Lower leg skin (tissue), 4 donors: ENCODE results near the gene UROD. TPM values are rescaled to one million over a fixed set of nuclear protein-coding genes. Genes with fewer than 3 reads are reported as not detected.
A peak's percentile ranks its signal among the peaks of the same experiment; 100 is the strongest.

Source experiments
- DNase-seq, 2 donors: peaks; one replicate each; pipeline ENCODE4 v3.0.0-alpha.2; 2019; ENCODE audit warnings: low spot score in 2 of 2
- H3K4me3 ChIP-seq: fragments of 200-600 bp; sonication (generic); 2 replicates; pipeline ENCODE4 v1.5.1; 2017; ENCODE audit warnings: mild to moderate bottlenecking, low read depth; ENCODE audit not compliant: poor library complexity, severe bottlenecking
- CTCF ChIP-seq, 3 donors: fragments of 450-650 bp; IDR thresholded peaks; one replicate each; pipeline ENCODE4 v1.5.1; 2016; ENCODE audit warnings: antibody characterized with exemption in 3 of 3, mild to moderate bottlenecking in 3 of 3, moderate library complexity in 2 of 3
- POLR2A ChIP-seq, 2 donors: fragments of 450-650 bp; IDR thresholded peaks; one replicate each; pipeline ENCODE4 v1.6.1; 2016 to 2017; ENCODE audit warnings: antibody characterized with exemption in 2 of 2, mild to moderate bottlenecking in 1 of 2, moderate library complexity in 1 of 2
- WGBS, 2 donors: methylation state at CpG; one replicate each; pipeline ENCODE4 v1.1.5; 2018; 5-methylcytosine and 5-hydroxymethylcytosine counted together
- intact Hi-C: fragments of 100-400 bp; cut with DNase I; formaldehyde crosslinking; loops from one replicate; pipeline ENCODE4 v1.15.0; 2023; ENCODE audit warnings: low total_unique reads
- total RNA-seq, 4 donors: library from RNA; depleted of rRNA; stranded (reverse); fragments of >200 nt; gene quantifications; one replicate each; pipeline ENCODE4 v1.1.0, GENCODE V29; 2016

UROD gene
- total RNA-seq, result 10 to 100 TPM; 26.6 to 59.0 (median 45.8) TPM

GRCh38 chr1:45011837-45012638, at the start of gene UROD:
Gene UROD (plus strand): TSS chr1:45012254. CDS start chr1:45012266, 12 bp downstream.
- TF ChIP-seq POLR2A (IDR thresholded peaks at IDR 0.05) (no peak), CTCF (IDR thresholded peaks at IDR 0.05) (no peak)
- 0 to 1% methylated on average over 17 to 21 of the region's 21 CpGs for WGBS, 2 donors
- peak; percentile 95 to 97 for DNase-seq
- H3K4me3 ChIP-seq, result peak within 1 kb of the TSS; percentile 92
- intact Hi-C loops, result loop anchor here (5.0 to 10.0 kb wide), 2 partner anchors 290 to 563 kb away; no protein-coding TSS in a partner anchor

- intact Hi-C loops, result no loop called here
- no peak for DNase-seq
- 91 to 93% methylated on average over 3 of the region's 3 CpGs for WGBS, 2 donors
- TF ChIP-seq CTCF (IDR thresholded peaks at IDR 0.05) (no peak), POLR2A (IDR thresholded peaks at IDR 0.05) (no peak)
- H3K4me3 ChIP-seq, result no peak overlapping the region
Measured at GRCh38 chr1:44962729-44963128, 49.3 kb upstream of the UROD start.

GRCh38 chr1:44964396-44964795, 47.7 kb upstream of the UROD start:
- WGBS, 2 donors, result 47 to 48% methylated on average over 1 of the region's 1 CpG
- TF ChIP-seq CTCF (IDR thresholded peaks at IDR 0.05) (no peak), POLR2A (IDR thresholded peaks at IDR 0.05) (no peak)
- no peak overlapping the region for H3K4me3 ChIP-seq
- intact Hi-C loops, result no loop called here
- no peak for DNase-seq

- intact Hi-C loops, result no loop called here
- WGBS, 2 donors, result 63 to 66% methylated on average over 4 of the region's 4 CpGs
Measured at GRCh38 chr1:44970317-44970716, 41.7 kb upstream of the UROD start.

GRCh38 chr1:44973645-44974044, 38.4 kb upstream of the UROD start:
- 95 to 97% methylated on average over 1 of the region's 1 CpG for WGBS, 2 donors
- no peak for DNase-seq
- intact Hi-C loops, result no loop called here
- no peak overlapping the region for H3K4me3 ChIP-seq
- TF ChIP-seq CTCF (IDR thresholded peaks at IDR 0.05) (no peak), POLR2A (IDR thresholded peaks at IDR 0.05) (no peak)

More at GRCh38 chr1:44970317-44970716, 41.7 kb upstream of the UROD start:
- no peak overlapping the region for H3K4me3 ChIP-seq
- no peak for DNase-seq
- TF ChIP-seq POLR2A (IDR thresholded peaks at IDR 0.05) (no peak), CTCF (IDR thresholded peaks at IDR 0.05) (no peak)
